HCT116 (cell line): ENCODE data around the gene MAML3.

Experiments
- ATF3 ChIP-seq: IDR thresholded peaks from 2 replicates; pipeline ENCODE4 v1.6.1; 2012
- CEBPB ChIP-seq: IDR thresholded peaks from 2 replicates; pipeline ENCODE4 v1.6.1; 2012; ENCODE audit warnings: low read depth
- CTCF ChIP-seq, 3 experiments: fragments of 200-600 bp in 1 of 3; sonication (generic) in 1 of 3; IDR thresholded peaks in 2 of 3; conservative IDR thresholded peaks in 1 of 3; 2 replicates each; pipeline ENCODE4 v1.5.1; 2012 to 2017; ENCODE audit warnings: low read depth in 2 of 3, low read length in 2 of 3, antibody characterized with exemption in 1 of 3, borderline replicate concordance in 1 of 3, control low read depth in 1 of 3, mild to moderate bottlenecking in 1 of 3, mixed read lengths in 1 of 3, mixed run types in 1 of 3, moderate library complexity in 1 of 3; ENCODE audit not compliant: insufficient read depth in 1 of 3
- ELF1 ChIP-seq: IDR thresholded peaks from 2 replicates; pipeline ENCODE4 v1.6.1; 2012; ENCODE audit warnings: low read depth, borderline replicate concordance
- EZH2 ChIP-seq: fragments of 200-600 bp; sonication (generic); IDR thresholded peaks from 2 replicates; pipeline ENCODE4 v1.6.1; 2017; ENCODE audit warnings: antibody characterized with exemption, mixed run types
- EZH2phosphoT487 ChIP-seq: fragments of 200-600 bp; IDR thresholded peaks from 2 replicates; pipeline ENCODE4 v1.6.1; 2018; ENCODE audit warnings: antibody characterized with exemption, borderline replicate concordance
- JUND ChIP-seq: IDR thresholded peaks from 2 replicates; pipeline ENCODE4 v1.6.1; 2012
- POLR2A ChIP-seq: IDR thresholded peaks from 2 replicates; pipeline ENCODE4 v1.7.0; 2011; ENCODE audit warnings: borderline replicate concordance; ENCODE audit not compliant: insufficient read depth, insufficient read length; ENCODE audit errors: extremely low read depth
- POLR2AphosphoS5 ChIP-seq: IDR thresholded peaks from 2 replicates; pipeline ENCODE4 v1.6.1; 2011; ENCODE audit warnings: mild to moderate bottlenecking, low read depth, low read length, moderate library complexity
- RAD21 ChIP-seq: IDR thresholded peaks from 2 replicates; pipeline ENCODE4 v1.6.1; 2012; ENCODE audit warnings: low read depth, mild to moderate bottlenecking
- SIN3A ChIP-seq: IDR thresholded peaks from 2 replicates; pipeline ENCODE4 v1.6.1; 2012; ENCODE audit warnings: low read depth
- SP1 ChIP-seq: IDR thresholded peaks from 2 replicates; pipeline ENCODE4 v1.6.1; 2012; ENCODE audit warnings: low read depth
- ZBTB33 ChIP-seq: IDR thresholded peaks from 2 replicates; pipeline ENCODE4 v1.6.1; 2011; ENCODE audit warnings: mild to moderate bottlenecking, low read length, moderate library complexity; ENCODE audit not compliant: insufficient replicate concordance; ENCODE audit errors: extremely low read depth

DNA sequence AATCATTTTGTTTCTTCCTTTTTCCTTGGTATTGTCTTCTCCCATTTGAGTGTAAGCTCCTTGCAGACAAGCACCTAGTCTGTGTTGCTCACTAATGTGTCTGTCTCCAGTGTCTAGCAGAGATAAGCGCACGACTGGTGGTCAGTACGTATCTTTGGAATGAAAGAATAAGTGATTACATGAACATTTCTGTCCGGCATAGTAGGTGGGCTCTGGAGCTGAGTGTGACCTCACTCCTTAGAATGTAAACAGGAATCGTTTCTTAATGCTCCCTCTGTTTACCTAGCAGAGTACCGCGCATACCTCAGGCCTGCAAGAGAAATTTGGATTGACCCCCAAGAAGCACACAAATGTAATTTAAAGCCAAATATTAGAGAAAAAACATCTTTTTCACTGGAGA lies 235.4 kb downstream of the MAML3 start:
- TF ChIP-seq EZH2phosphoT487 (no peak), CTCF (IDR thresholded peaks at IDR 0.05 in 2 of 3, conservative IDR thresholded peaks at IDR 0.05 in 1 of 3; ENCODE audit: borderline replicate concordance in 1 of 3, insufficient read depth in 1 of 3, low read depth in 2 of 3, low read length in 2 of 3) (no peak), POLR2A (no peak), JUND (no peak), SP1 (no peak), EZH2 (no peak), ATF3 (no peak), CEBPB (no peak), ZBTB33 (no peak), RAD21 (no peak), SIN3A (no peak), ELF1 (no peak), POLR2AphosphoS5 (no peak)
